ENCODE measurements around the gene PUDP. TPM values are rescaled to one million over a fixed set of nuclear protein-coding genes. Genes with fewer than 3 reads are reported as not detected.

Gene PUDP
- total RNA-seq, 2 donors from 2014 or later, result 15.8 to 41.9 TPM

DNA sequence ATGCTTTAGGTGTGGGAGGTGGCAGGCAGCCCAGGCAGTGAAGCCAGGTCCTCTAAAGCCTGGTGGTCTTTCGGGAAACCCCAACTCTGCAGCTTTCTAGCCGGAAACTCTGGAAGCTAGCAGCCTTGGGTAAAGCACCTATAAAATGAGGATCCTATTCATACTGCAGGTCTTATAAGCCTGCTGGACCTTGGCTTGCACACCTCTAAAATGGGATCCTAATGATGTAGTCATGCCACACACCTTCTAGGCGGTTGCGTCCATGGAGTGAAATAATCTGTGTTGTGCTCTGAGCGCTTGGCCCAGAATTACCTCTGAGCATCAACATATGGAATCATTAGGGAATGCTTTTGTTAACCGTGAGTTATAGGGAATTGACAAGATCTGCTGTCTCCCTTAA, 36.4 kb downstream of the PUDP start:
- H3K27me3 ChIP-seq, result no peaks in the 10 kb centered on the region
- no peaks in the 10 kb centered on the region for H3K36me3 ChIP-seq (replicated peaks in 1 of 2; ENCODE audit: insufficient read depth in 1 of 2, low read depth in 2 of 2)
- H3K9me3 ChIP-seq, result no peaks in the 10 kb centered on the region
- ATAC-seq (no peak), DNase-seq (no peak)
- intact Hi-C loops (cut with DNase I), result no loop called here
- 93 to 94% methylated on average over 6 of the region's 6 CpGs for WGBS, 2 donors
- H3K4me3 ChIP-seq, result no peak overlapping the region
- no peaks in the 10 kb centered on the region for H3K4me1 ChIP-seq
- TF ChIP-seq, protein P1, sequence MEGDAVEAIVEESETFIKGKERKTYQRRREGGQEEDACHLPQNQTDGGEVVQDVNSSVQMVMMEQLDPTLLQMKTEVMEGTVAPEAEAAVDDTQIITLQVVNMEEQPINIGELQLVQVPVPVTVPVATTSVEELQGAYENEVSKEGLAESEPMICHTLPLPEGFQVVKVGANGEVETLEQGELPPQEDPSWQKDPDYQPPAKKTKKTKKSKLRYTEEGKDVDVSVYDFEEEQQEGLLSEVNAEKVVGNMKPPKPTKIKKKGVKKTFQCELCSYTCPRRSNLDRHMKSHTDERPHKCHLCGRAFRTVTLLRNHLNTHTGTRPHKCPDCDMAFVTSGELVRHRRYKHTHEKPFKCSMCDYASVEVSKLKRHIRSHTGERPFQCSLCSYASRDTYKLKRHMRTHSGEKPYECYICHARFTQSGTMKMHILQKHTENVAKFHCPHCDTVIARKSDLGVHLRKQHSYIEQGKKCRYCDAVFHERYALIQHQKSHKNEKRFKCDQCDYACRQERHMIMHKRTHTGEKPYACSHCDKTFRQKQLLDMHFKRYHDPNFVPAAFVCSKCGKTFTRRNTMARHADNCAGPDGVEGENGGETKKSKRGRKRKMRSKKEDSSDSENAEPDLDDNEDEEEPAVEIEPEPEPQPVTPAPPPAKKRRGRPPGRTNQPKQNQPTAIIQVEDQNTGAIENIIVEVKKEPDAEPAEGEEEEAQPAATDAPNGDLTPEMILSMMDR (IDR thresholded peaks at IDR 0.05), result no peak
- TF ChIP-seq POLR2A (IDR thresholded peaks at IDR 0.05), result no peak
- no peak overlapping the region for H3K27ac ChIP-seq

DNA sequence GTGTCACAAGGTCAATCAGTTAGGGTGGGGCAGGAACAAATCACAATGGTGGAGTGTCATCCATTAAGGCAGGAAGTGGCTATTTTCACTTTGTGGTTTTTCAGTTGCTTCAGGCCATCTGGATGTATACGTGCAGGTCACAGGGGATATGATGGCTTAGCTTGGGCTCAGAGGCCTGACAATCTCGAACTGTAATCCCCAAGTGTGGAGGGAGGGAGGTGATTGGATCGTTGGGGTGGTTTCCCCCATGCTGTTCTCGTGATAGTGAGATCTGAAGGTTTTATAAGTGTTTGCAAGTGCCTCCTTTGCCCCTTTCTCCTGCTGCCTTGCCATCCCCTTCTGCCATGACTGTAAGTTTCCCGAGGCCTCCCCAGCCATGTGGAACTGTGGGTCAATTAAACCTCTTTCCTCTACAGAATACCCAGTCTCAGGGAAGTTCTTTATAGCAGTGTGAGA, 37.1 kb downstream of the PUDP start:
- no peak overlapping the region for H3K27ac ChIP-seq

DNA sequence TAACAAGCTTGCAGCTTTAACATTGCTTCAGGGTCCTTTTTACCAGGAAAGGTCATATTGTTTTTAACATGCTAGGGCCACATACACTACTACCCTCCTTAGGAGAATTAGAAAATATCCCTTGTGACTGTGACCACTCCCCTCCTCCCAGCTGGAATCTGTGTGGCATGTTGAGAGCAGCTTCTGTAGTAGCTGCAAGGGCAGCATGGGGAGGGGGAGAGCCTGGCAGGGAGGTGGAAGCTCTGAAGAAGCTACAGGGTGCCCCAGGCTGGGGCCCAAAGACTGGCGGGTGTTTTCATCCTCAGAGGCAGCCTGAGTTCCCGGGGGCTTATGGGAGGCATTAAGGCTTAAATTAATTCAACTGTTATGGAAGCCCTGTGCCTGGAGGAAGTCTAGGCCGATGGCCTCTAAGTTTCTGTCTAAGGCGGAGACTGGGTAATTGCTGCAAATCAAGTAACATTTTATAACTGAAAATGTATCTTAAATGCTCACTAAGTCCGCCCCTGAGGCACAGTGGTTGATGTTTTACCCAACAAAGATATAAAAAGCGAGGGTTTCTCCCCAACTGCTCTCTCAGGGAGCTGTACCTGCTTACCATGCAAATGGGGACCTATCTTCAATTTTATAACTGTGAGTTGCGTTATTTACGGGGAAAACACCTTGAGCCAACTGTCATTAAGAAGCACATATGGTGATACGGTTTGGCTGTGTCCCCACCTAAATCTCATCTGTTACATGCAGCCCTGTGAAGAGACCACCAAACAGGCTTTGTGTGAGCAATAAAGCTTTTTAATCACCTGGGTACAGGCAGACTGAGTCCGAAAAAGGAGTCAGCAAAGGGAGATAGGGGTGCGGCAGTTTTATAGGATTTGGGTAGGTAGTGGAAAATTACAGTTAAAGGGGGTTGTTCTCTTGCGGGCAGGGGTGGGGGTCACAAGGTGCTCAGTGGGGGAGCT, 37.8 kb downstream of the PUDP start:
- no peak overlapping the region for H3K27ac ChIP-seq
- H3K4me3 ChIP-seq, result no peak overlapping the region
- intact Hi-C loops (cut with DNase I), result no loop called here
- DNase-seq (no peak), ATAC-seq (no peak)
- no peaks in the 10 kb centered on the region for H3K9me3 ChIP-seq
- no peaks in the 10 kb centered on the region for H3K36me3 ChIP-seq (replicated peaks in 1 of 2; ENCODE audit: insufficient read depth in 1 of 2, low read depth in 2 of 2)
- TF ChIP-seq POLR2A (IDR thresholded peaks at IDR 0.05), result no peak
- TF ChIP-seq, protein P1 (IDR thresholded peaks at IDR 0.05), result no peak
- no peaks in the 10 kb centered on the region for H3K27me3 ChIP-seq
- no peaks in the 10 kb centered on the region for H3K4me1 ChIP-seq
- WGBS, 2 donors, result 77 to 92% methylated on average over 11 of the region's 12 CpGs

More for the DNA sequence above, 37.1 kb downstream of the PUDP start:
- ATAC-seq (no peak), DNase-seq (no peak)
- Histone ChIP-seq H3K9me3 (no peaks in the 10 kb centered on the region), H3K27me3 (no peaks in the 10 kb centered on the region), H3K4me1 (no peaks in the 10 kb centered on the region), H3K4me3 (no peak overlapping the region), H3K36me3 (replicated peaks in 1 of 2; ENCODE audit: insufficient read depth in 1 of 2, low read depth in 2 of 2) (no peaks in the 10 kb centered on the region)
- intact Hi-C loops (cut with DNase I), result no loop called here
- TF ChIP-seq, protein P1 (IDR thresholded peaks at IDR 0.05), result no peak
- TF ChIP-seq POLR2A (IDR thresholded peaks at IDR 0.05), result no peak
- WGBS, 2 donors, result 74 to 100% methylated on average over 1 to 5 of the region's 5 CpGs

DNA sequence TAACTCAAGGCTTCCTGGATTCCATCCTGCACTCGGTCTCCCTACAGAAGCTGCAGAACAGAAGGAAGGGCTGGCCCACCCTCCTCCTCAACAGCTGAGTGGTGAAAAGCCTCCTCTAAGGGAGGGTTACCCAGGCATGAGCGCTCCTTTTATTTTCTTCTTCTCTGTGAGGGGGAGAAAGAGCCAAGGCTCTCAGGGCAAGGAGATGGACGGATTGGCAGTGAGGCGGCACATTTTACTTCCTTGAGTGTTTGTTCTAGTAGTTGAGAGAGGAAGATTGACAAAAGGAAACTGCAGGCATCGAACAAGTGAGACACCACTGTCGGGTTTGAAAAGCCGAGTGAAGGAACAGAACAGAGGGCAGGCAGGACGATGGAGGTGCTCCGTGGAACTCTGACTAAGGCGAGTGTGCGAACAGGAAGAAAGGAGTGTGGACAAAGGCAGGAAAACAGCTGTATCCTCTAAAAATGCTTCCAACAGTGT, 38.9 kb downstream of the PUDP start:
- DNase-seq, result no peak
- Histone ChIP-seq H3K27ac (no peak overlapping the region), H3K27me3 (no peaks in the 10 kb centered on the region)

DNA sequence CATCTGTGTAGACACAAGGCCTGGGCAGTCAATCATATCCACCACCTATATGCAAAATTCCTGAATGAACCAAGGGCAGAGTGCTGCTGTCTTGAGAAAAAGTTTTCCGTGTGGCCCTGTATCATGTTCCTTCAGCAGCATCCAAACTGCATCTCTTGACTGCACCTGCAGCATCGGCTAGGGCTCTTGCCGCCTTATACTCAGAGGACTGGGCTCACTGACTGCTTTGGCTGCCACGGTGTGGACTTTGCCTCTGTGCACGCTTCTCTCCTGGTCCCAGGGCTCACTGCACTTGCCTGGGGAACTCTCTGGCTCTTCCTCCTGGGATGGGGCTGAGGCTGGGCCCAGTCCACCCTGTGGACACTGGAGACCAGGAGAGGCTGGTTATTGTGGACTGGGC, 39.9 kb downstream of the PUDP start:
- ATAC-seq, result no peak
- intact Hi-C loops (cut with DNase I), result no loop called here
- H3K27ac ChIP-seq, result no peak overlapping the region
- H3K36me3 ChIP-seq (replicated peaks in 1 of 2; ENCODE audit: insufficient read depth in 1 of 2, low read depth in 2 of 2), result no peaks in the 10 kb centered on the region
- H3K9me3 ChIP-seq, result no peaks in the 10 kb centered on the region
- 89 to 90% methylated on average over 4 to 5 of the region's 5 CpGs for WGBS, 2 donors
- TF ChIP-seq, protein P1 (IDR thresholded peaks at IDR 0.05), result no peak
- no peak for TF ChIP-seq POLR2A (IDR thresholded peaks at IDR 0.05)
- DNase-seq, result no peak
- no peaks in the 10 kb centered on the region for H3K27me3 ChIP-seq
- H3K4me3 ChIP-seq, result no peak overlapping the region
- H3K4me1 ChIP-seq, result no peaks in the 10 kb centered on the region

More for the DNA sequence above, 38.9 kb downstream of the PUDP start:
- no peak for TF ChIP-seq POLR2A (IDR thresholded peaks at IDR 0.05)
- intact Hi-C loops (cut with DNase I), result no loop called here
- WGBS, 2 donors, result 58 to 76% methylated on average over 9 to 11 of the region's 11 CpGs
- no peak for ATAC-seq
- no peaks in the 10 kb centered on the region for H3K9me3 ChIP-seq
- no peaks in the 10 kb centered on the region for H3K4me1 ChIP-seq
- no peaks in the 10 kb centered on the region for H3K36me3 ChIP-seq (replicated peaks in 1 of 2; ENCODE audit: insufficient read depth in 1 of 2, low read depth in 2 of 2)
- no peak overlapping the region for H3K4me3 ChIP-seq

Data from body of pancreas (tissue), 4 donors.